Measurements from ENCODE around the gene SMTN.
"Not testable (repeated sequence)": the region's sequence is repeated elsewhere in the genome, so short reads cannot be mapped to it uniquely, and the experiment has no call there.

SMTN gene

DNA sequence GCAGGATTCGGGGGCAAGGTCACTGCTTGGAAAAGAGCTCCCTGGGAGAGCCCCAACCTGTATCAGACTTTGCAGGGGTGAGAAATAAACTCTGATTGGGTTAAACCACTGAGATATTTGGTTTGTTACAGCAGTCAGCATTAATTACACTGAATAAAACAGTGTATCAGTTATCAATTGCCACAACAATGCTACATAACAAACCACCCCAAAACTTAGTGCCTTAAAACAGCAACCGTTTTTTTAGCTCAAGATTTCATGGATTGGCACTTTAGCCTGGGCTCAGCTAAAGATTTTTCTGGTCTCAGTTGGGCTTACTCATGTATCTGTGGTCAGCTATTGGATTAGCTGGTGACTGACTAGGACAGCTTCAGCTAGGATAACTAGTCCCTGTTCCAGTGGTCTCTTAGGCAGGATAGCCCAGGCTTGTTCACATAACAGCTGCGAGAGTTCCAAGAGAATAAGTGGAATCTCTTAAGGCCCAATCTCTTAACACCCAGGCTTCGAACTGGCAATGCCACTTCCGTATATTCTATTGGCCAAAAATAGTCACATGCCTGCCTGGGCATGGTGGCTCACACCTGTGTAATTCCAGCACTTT is 7.5 kb upstream of the SMTN start:
- DNase-seq = not testable (repeated sequence)

DNA sequence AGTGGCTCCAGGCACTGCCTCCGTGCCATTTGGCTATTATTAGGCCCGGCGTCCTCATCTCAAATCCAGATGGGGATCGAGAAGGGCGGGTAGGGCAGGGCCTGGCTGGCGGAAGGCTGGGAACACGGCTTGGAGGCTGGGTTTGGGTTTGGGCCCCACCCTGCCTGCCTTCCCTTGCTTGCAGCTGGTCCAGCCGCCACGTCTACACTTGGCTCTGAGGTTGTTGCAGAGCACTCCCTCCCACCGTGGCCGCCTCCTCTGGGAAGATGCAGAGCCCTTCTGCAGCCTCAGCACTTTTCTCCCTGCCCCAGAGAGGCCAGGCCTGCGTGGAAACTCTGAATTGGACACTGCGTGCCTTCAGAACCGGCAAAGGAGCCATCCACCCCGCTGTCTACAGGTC is 5.2 kb upstream of the SMTN start:
- DNase-seq = no peak

DNA sequence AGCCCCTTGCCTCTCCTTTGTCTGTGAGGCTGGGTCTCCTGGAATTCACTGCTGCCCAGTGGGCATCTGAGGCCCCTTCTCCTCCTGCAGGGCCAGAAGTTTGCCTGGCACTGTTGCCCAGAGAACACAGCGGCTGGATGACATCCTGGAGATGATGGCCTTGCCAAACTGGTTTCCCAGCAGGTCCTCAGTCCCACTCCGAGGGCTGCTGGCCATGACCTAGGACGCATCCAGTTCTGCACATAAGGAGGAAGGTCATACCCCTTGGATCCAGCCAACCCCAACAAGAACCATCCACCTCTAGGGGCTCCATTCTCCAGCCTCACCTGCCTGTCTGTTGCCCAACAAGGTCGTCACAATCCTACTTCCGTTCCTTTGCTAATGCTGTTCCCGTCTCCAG is 3.4 kb upstream of the SMTN start:
- no peak for DNase-seq

DNA sequence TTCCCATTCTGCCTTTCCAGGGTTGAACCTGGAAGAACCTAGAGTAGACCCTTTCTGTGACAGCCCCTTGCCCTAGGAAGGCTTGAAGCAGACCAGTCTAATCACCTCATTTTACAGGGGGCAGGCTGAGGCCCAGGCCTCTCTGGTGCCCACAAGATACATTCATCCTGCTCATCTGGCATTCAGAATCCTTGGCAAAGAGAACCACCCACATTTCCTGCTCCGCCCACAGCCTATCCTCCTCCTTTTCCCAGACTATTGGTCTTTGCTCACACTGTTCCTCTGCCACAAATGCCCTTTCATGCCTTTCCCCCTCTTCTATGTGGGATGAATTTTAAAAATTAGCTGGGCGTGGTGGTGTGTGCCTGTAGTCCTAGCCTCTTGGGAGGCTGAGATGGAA is 2.7 kb upstream of the SMTN start:
- DNase-seq = not testable (repeated sequence)

DNA sequence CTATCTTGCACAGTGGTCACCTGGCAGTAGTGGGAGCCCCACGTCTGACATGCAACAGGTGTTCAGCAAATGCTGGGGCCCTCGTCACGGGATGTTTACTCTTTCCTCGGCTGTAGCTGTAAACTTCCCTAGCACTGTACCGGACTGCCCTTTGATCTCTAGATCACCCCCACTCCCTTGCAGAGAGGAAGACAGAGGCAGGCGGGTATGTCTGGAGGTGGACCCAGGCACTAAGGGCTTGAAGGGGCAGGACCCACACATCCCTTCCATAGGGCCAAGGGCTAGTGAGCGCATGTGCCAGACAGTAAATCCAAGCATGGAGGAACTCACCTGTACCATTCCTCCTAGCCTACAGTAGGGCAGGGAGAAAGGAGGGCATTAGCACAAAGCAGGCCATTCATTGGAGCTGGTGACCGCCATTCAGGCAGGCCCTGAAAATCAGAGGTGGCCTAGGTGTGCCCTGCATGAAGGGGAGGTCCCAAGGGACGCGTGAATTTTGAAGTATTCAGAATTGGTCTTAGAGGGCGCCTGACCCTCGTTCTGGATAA is 1.9 kb upstream of the SMTN start:
- DNase-seq = no peak

DNA sequence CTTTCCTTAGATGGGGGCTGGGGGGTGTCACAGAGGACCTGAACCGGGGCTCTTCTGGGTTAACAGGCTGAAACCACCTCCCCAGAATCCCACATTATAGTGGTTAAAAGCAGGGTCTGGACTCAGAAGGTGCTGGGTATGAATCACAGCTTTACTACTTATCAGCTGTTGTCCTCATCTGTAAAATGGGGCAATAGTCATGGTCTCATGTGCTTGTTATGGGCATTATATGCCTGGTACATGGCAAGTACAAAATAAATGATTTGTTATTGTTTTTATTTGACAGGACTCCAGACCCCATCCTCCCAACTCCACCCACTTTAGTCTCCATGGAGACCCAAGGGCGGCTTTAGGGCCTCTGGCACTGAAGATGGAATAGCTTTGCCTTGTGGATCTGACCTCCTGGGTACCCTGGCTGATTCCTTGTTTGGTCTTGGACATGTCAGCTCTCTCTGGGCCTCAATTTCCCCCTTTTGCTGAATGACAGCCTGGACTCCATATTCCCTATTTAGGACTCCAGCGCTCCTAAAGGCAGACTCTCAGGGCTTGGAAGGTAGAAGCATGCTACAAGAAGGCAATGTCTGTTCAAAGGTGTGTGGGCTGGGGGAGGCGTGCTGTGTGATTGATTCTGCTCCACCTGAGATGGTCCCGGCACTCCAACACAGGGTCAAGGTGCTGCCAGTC is 812 bp upstream of the SMTN start:
- no peak for DNase-seq

DNA sequence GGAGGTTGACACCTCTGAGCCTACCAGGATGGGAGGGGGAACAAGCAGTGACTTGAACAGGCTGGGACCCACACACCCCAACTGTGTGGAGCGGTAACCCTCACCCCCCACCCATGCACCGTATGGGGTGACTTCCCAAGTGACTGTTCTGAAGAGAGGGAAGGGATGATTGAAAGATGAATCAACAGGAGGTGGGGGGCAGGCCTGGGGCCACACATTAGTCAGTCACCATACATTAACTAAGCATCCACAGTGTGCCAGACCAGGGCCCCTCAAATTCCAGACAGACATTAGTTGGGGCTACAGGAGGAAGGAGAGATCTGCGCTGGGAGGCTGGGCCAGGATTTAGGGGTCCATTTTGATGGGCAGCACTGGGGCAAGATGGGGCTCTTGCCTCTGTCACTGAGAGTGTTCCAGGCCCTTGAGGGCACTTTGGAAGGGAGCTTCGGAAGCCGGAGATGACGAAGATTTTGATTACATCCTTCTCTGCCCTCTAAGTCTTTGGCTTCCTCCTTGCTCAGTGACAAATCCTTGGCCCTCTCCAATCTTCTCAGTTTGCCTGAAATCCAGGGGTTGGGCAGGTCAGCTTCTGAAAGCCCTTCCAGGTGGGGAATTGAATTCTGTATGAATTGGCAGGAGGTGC is 966 bp downstream of the SMTN start:
- DNase-seq = no peak

DNA sequence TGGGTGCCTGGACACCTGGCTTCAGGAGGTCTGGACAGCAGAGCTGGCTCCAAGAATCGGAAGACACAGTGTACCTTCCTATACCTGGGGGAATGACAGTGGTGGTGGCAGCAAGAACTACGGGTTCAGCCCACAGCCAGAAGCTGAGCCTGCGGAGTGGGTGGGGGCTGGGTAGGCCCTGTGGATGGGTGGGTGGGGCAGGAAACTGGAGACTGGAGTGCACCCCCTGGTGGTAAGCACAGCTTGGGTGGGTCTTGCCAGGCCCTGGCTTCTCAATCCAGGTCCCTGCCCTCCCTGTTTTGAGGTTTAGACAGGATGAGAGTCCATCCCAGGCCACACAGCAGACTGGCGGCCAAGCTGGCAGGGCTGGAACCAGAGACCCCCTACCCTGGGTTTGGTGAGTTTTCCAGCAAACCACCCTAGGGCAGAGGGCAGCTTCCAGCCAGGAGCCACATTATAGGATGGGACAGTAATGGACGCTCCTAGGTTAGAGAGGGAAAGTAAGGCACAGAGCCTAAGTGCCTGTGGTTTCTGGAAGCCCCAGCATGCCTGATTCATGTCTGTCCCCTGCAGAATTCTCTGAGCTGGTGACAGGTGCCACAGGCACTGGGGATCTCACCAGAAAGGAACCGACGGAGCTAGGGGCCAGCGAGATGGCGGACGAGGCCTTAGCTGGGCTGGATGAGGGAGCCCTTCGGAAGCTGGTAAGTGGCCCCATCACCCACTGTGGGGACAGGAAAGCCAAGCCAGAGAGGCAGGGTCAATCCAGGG is 1.7 kb downstream of the SMTN start:
- DNase-seq = peak; percentile 7 to 10

DNA sequence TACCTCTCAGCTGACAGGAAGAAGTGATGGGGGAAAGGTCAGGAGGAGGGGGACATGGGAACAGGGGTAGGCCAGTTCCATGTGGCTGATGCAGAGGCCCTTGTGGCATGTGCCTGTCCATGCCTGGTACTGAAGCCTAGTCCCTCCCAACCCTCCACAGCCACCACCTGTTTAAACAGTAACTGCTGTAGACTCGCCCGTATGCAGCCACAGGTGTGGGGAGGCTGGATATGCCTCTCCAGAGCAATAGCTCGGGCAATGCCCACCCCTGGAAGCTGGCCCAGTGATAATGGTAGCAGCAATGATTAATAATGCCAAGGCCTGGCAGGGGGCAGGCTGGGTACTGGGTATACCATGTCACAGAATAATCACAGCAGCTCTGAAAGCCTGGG is 2.3 kb downstream of the SMTN start:
- peak; percentile 81 to 94 for DNase-seq

DNA sequence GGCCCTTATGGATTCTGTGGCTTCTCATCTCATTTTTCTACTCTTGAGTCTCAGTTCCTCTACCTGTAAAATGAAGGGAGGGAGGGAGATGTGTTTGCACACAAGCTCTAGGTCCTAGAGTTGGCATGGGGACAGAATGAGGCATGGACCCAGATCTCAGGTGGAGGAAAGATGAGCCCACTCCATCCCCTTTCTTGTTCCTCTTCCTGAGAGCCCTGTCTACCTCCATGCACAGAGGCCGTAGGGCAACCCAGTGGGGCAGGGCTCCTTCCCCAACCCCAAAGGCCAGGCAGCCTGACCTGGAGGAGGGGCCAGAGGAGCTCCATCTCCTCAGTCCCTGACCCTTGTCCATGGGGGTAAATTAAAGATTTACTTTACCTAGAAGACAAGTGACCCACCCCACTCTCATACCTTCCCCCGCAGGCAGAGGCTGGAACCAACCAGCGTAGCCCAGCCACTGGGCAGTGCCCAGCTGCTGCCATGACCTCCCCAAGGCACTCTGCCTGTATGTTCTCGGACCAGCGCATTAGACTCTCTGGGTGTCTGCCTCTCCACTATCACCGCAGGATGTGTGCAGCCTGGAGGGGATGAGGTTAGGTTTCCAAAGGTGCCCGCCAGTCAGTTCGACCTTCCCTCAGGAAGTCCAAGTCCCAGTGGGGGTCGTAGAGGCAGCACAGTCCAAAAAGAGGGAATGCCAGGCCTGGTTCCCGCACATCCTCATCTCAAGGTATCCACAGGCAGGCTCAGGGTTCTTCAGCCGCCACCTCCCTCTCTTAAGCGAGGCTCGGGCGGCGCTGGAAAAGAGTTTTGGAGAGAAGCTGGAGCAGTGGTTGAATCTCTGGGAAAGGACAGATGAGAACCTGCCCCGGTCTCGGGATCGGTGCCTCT is 3.0 kb downstream of the SMTN start:
- DNase-seq = no peak

DNA sequence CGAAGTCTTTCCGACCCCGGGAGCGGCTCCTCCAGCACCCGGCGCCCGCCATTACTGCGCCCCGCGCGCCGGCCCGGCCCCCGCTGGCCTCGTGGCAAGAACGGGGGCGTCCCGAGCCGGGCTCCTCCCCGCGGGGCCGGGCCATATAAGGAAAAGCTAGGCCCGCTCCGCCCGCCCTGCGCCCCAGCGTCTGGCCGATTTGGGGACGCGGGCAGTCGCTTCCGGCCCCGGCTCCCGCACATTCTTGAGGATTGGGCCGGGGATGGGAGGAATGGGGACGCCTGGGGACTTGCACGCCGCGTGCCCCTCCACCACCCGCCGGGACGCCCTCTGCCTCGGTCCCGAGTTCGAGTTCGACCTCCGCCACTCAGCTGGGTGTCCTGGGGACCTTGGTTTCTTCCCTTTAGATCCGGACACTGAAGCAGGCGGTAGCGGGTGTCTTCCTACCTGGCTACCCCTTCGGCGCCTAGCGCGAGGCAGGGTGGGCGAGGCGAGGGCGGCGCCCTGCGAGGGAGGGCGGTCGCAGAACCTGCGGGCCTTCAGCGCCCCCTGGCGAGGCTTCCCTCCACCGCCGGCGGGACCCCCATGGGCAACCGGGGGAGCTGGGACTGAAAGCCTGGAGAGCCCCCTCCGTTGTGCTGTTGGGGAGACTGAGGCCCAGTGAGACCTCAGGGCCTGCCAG is 3.8 kb downstream of the SMTN start:
- DNase-seq = no peak

DNA sequence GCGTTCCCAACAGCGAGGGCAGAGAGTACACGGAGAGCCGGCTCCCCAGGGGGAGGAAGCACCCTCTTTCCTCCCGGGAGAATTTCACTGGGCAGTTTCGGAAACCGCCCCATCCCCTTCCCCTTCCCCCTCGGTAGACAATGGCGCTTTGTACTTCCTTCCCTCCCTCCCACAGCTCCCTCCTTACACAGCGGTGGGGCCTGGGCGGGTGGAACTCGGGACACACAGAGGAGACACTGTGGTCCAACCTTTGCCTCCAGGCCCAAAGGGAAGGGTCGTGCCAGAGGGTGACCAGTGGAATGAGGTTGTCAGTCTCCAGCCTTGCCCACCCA is 4.3 kb downstream of the SMTN start:
- DNase-seq = no peak

DNA sequence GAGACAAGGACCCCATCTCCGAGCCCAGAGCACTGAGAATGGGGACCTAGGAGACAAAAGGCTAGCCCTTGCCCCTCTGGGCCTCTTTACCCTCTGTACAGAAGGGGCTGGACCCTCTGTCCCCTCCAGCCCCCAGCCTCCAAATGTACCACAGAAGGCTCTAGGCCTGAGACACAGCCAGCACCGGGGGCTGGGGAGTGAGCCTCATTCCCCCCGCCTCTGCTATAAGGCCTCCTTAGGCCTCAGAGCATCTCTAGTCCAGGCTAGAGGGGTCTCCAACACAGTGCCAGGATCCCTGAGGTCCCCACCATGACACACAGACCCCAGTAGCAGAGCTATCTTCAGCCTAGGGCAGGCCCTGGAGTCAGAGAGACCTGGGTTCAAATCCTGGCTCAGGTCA is 4.8 kb downstream of the SMTN start:
- no peak for DNase-seq

DNA sequence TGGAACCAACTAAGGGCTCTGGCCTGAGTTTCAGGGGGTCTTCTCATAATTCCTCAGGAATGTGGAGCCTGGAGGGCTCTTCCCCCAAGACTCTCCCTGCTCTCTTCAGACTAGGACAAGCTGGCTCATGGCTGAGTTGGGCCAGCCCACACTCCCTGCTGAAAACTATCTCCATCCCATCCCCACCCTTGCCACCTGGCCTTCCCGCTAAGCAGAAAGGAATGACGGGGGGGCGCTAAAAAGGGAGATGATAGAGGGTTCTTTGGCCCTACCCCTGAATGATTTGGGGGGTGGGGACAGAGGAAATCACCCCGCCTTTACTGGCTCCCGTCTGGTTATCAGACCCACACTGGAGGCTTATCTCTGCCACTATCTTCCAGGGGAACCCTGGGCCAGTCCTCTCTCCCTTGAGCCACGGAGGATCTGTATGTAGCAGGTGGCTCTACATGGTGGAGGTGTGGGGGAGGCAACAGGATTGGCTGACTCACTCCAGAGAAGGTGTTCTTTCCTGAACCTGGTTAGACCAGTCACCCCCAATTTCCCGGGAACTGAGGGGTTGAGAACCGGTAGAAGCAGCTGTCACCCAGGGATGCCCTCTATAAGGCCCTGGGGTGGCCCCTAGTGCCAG is 5.7 kb downstream of the SMTN start:
- DNase-seq = no peak

DNA sequence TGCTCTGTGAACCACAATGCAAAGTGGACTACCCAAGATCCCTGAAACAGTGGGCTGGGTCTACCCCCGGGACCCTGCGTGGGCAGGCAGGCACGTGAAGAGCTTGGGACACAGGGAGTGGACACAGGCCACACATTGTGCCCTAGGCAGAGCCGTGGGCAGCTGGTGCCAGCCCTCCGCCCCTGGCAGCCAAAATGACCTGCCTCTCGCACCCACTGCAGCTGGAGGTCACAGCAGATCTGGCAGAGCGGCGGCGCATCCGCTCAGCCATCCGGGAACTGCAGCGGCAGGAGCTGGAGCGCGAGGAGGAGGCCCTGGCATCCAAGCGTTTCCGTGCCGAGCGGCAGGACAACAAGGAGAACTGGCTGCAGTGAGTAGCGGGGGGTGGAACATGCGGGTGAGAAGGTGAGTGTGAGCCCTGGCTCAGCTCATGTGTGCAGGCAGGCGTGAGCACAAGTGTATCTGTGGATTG is 6.7 kb downstream of the SMTN start:
- no peak for DNase-seq

DNA sequence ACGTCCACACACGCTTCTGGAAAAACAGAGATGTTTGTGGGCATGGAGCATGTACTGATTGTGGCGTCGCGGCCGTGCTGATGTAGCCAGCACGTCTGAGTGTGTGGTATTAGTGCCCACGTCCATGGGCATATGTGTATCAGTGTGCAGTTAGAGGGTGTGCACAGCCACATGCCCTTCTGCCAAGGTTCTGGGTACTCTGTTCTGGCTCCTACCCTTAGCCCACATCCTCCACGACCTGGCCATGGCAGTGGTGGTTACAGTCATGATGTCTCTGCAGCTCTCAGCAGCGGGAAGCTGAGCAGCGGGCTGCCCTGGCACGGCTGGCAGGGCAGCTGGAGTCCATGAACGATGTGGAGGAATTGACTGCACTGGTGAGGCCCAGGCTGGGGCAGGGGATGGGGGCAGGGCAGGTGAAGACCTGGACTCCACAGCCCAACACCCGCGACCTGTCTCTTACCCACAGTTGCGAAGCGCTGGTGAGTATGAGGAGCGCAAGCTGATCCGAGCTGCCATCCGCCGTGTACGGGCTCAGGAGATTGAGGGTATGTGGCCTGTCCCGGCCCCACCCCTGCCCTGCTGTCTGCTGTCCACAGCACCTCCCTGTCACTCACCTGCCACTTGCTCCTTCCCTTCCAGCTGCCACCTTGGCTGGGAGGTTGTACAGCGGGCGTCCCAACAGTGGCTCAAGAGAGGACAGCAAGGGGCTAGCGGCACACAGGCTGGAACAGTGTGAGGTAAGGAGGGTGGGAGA is 7.3 kb downstream of the SMTN start:
- no peak for DNase-seq

DNA sequence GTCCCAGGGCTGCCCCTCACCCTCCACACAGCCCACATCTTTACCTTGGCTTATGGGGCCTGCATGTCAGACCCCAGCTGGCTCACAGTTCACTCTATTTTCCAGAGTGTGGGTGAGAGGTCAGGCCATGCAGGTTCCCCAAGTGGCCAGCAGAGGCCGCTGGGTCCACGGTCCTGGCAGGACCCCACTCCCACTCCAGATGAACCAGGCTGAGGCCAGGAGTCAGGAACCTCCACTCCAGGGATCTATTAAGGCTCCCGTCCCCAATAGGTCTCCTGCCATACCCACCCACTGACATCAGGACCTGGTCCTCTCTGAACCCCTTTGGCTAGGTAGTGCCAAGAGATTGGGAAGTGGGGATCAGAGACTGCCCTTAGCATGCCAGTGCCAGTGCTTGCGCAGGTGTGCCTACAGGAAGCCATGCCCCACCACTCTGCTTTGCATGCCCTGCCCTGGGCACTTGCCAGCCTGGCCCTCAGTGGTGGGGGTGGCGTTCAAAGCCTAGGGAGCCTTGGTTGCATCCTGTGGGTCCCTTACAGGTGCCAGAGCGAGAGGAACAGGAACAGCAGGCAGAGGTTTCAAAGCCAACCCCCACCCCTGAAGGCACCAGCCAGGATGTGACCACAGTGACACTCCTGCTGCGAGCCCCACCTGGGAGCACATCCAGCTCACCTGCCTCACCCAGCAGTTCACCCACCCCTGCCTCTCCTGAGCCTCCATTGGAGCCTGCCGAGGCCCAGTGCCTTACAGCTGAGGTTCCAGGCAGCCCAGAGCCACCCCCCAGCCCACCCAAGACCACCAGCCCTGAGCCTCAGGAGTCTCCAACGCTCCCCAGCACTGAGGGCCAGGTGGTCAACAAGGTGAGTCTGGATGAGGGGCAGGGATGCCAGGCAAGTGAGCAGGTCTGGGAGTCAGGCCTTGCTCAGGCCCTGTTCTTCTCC is 8.3 kb downstream of the SMTN start:
- DNase-seq = peak in 1 of 2 experiments; percentile 45

DNA sequence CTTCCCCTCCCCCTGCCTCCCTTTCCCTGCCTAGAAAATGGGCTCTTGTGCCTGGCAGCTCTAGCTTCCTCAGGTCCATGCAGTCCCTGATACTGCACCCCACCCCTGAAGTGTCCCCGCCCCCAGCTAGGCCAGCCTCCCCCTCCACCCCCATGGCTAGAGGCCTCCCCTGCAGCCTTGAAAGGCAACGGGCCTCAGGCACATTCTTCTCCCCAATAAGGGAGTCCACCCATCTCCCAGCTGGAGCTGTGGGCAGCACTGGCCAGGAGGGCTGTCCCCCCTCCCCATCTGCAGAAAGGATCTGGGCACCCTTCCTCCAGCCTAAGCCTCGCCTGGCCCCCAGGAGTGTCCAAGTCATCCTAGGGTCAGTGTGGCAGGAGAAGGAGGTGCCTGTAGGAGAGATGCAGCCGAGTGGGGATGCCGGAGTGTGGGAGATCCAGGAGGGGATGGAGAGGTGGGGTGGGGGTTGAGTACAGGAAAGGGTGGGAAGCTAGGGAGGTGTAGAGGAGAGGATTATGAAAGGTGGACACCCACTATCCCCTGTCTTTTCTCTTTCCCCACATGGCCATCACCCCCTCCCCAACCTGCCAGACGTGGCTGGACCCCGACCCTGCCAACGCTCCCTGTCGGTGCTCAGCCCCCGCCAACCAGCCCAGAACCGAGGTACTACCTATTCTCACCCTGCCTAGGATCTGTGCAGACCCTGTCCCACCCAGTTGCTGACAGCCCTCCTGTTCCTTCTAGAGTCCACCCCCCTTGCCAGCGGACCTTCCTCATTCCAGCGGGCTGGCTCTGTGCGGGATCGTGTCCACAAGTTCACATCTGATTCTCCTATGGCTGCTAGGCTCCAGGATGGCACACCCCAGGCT is 9.3 kb downstream of the SMTN start:
- no peak for DNase-seq
